HG03442 (cell line): ENCODE results near the gene GREM1.

Experiments
- ATAC-seq: cut with Tn5 transposase; IDR thresholded peaks from one replicate; pipeline ENCODE4 v1.9.1; 2021; ENCODE audit warnings: mild to moderate bottlenecking, moderate library complexity; ENCODE audit not compliant: unreplicated experiment

The GREM1 gene

GRCh38 chr15:32775103-32775502 is 57.3 kb downstream of the GREM1 start:
- ATAC-seq = no peak

- no peak for ATAC-seq
Measured at GRCh38 chr15:32778391-32779176, 60.8 kb downstream of the GREM1 start.

- ATAC-seq = no peak
Measured at GRCh38 chr15:32781781-32782180, 64.0 kb downstream of the GREM1 start.

- ATAC-seq = no peak
Measured at GRCh38 chr15:32784581-32784980, 66.8 kb downstream of the GREM1 start.

GRCh38 chr15:32786906-32787305 is 69.1 kb downstream of the GREM1 start:
- no peak for ATAC-seq

- ATAC-seq = no peak
Measured at GRCh38 chr15:32787949-32788348, 70.1 kb downstream of the GREM1 start.

- no peak for ATAC-seq
Measured at GRCh38 chr15:32790352-32790999, 72.7 kb downstream of the GREM1 start.

- ATAC-seq = no peak
Measured at GRCh38 chr15:32792436-32792835, 74.6 kb downstream of the GREM1 start.
